Testis (tissue), 3 donors: Measurements from ENCODE around the gene CACNA2D4. TPM values are rescaled to one million over a fixed set of nuclear protein-coding genes. Genes with fewer than 3 reads are reported as not detected.

ENCODE experiments used
- DNase-seq: peaks from one replicate; pipeline ENCODE4 v3.0.0-alpha.2; 2019
- H3K27ac ChIP-seq, 2 donors: fragments of 200-600 bp; sonication (generic); one replicate each; pipeline ENCODE4 v1.5.1; 2019
- H3K27me3 ChIP-seq: fragments of 200-600 bp; sonication (generic); one replicate; pipeline ENCODE4 v1.5.1; 2019
- H3K36me3 ChIP-seq: fragments of 200-600 bp; sonication (generic); one replicate; pipeline ENCODE4 v1.5.1; 2017; ENCODE audit warnings: low read depth; ENCODE audit errors: missing control alignments
- H3K4me1 ChIP-seq: fragments of 200-600 bp; sonication (generic); one replicate; pipeline ENCODE4 v1.5.1; 2019
- H3K4me3 ChIP-seq, 2 donors: fragments of 200-600 bp; sonication (generic); one replicate each; pipeline ENCODE4 v1.5.1; 2017 to 2019
- H3K9me3 ChIP-seq: fragments of 200-600 bp; sonication (generic); one replicate; pipeline ENCODE4 v1.5.1; 2017
- CTCF ChIP-seq, 3 experiments: fragments of 450-650 bp in 2 of 3; fragments of 200-600 bp in 1 of 3; sonication (generic) in 1 of 3; IDR thresholded peaks; one replicate each; pipeline ENCODE4 v1.5.1; 2016 to 2019; ENCODE audit warnings: antibody characterized with exemption in 3 of 3, mild to moderate bottlenecking in 2 of 3, moderate library complexity in 1 of 3
- POLR2A ChIP-seq: fragments of 450-650 bp; IDR thresholded peaks from one replicate; pipeline ENCODE4 v1.6.1; 2017; ENCODE audit warnings: antibody characterized with exemption, mild to moderate bottlenecking, moderate library complexity
- WGBS, 2 donors: methylation state at CpG; one replicate each; pipeline ENCODE4 v1.1.5; 2018; 5-methylcytosine and 5-hydroxymethylcytosine counted together
- intact Hi-C: fragments of 100-400 bp; cut with DNase I; formaldehyde crosslinking; loops from one replicate; pipeline ENCODE4 v1.15.1; 2023; ENCODE audit warnings: low total_unique reads
- polyA plus RNA-seq: library from polyadenylated mRNA; stranded (reverse); fragments of 350-450 nt; fragmentation: Illumina TruSeq; extraction: RNeasy Lipid Tissue Mini Kit (QIAGEN cat#74804); gene quantifications from one replicate; pipeline ENCODE4 v1.2.3, GENCODE V29; 2014; ENCODE audit warnings: low read depth, low replicate concordance; ENCODE audit not compliant: insufficient read depth
- total RNA-seq, 2 donors: library from RNA; depleted of rRNA; stranded (reverse); fragments of >200 nt; gene quantifications; one replicate each; pipeline ENCODE4 v1.2.3, GENCODE V29; 2016

CACNA2D4 gene
- total and polyA plus RNA-seq, 3 donors from 2014 or later, result 10.8 to 18.3 (median 15.8) TPM

GRCh38 chr12:1851151-1851701 is 67.2 kb downstream of the CACNA2D4 start:
- H3K4me1 ChIP-seq, result no peaks in the 10 kb centered on the region
- H3K27me3 ChIP-seq, result no peaks in the 10 kb centered on the region
- no peak overlapping the region for H3K27ac ChIP-seq
- H3K9me3 ChIP-seq, result no peaks in the 10 kb centered on the region
- 78 to 79% methylated on average over 7 of the region's 7 CpGs for WGBS, 2 donors
- no peak overlapping the region for H3K4me3 ChIP-seq
- no peaks in the 10 kb centered on the region for H3K36me3 ChIP-seq
- intact Hi-C loops, result no loop called here
- TF ChIP-seq CTCF (IDR thresholded peaks at IDR 0.05) (no peak), POLR2A (no peak)
- DNase-seq, result no peak

- no peaks in the 10 kb centered on the region for H3K4me1 ChIP-seq
- TF ChIP-seq POLR2A (no peak), CTCF (IDR thresholded peaks at IDR 0.05) (no peak)
- H3K36me3 ChIP-seq, result no peaks in the 10 kb centered on the region
- H3K27ac ChIP-seq, result no peak overlapping the region
- 51 to 61% methylated on average over 6 of the region's 6 CpGs for WGBS, 2 donors
- no peak for DNase-seq
- H3K27me3 ChIP-seq, result no peaks in the 10 kb centered on the region
- intact Hi-C loops, result no loop called here
- H3K9me3 ChIP-seq, result no peaks in the 10 kb centered on the region
- H3K4me3 ChIP-seq, result no peak overlapping the region
Measured at GRCh38 chr12:1848745-1849144, 69.7 kb downstream of the CACNA2D4 start.

GRCh38 chr12:1848146-1848545 is 70.3 kb downstream of the CACNA2D4 start:
- Histone ChIP-seq H3K4me3 (no peak overlapping the region), H3K4me1 (no peaks in the 10 kb centered on the region), H3K27me3 (no peaks in the 10 kb centered on the region), H3K9me3 (no peaks in the 10 kb centered on the region), H3K27ac (no peak overlapping the region), H3K36me3 (no peaks in the 10 kb centered on the region)
- DNase-seq, result no peak
- 78 to 82% methylated on average over 10 of the region's 10 CpGs for WGBS, 2 donors
- TF ChIP-seq POLR2A (no peak), CTCF (IDR thresholded peaks at IDR 0.05) (no peak)
- intact Hi-C loops, result no loop called here

- Histone ChIP-seq H3K27ac (no peak overlapping the region), H3K4me3 (no peak overlapping the region), H3K9me3 (no peaks in the 10 kb centered on the region), H3K36me3 (no peaks in the 10 kb centered on the region), H3K4me1 (no peaks in the 10 kb centered on the region), H3K27me3 (no peaks in the 10 kb centered on the region)
- intact Hi-C loops, result no loop called here
- DNase-seq, result no peak
- WGBS, 2 donors, result 73 to 86% methylated on average over 4 of the region's 4 CpGs
- TF ChIP-seq CTCF (IDR thresholded peaks at IDR 0.05) (no peak), POLR2A (no peak)
Measured at GRCh38 chr12:1847411-1847810, 71.0 kb downstream of the CACNA2D4 start.
